Right atrium auricular region (tissue), 2 donors: ENCODE data around the gene NRXN3. TPM values are rescaled to one million over a fixed set of nuclear protein-coding genes. Genes with fewer than 3 reads are reported as not detected.

Experiments used
- DNase-seq: peaks from one replicate; pipeline ENCODE4 v3.0.0-alpha.2; 2019; ENCODE audit warnings: low spot score
- H3K27ac ChIP-seq, 2 donors: fragments of 200-600 bp; sonication (generic); 1 replicate in 1 of 2; 2 replicates in 1 of 2; pipeline ENCODE4 v1.5.1; 2016 to 2019
- H3K27me3 ChIP-seq, 2 donors: fragments of 200-600 bp; sonication (generic); one replicate each; pipeline versions ENCODE4 v1.5.1 to v1.6.0; 2017 to 2019
- H3K36me3 ChIP-seq: fragments of 200-600 bp; sonication (generic); one replicate; pipeline ENCODE4 v1.5.1; 2016
- H3K4me1 ChIP-seq, 2 donors: fragments of 200-600 bp; sonication (generic); one replicate each; pipeline versions ENCODE4 v1.5.1 to v1.6.0; 2017 to 2019
- H3K4me3 ChIP-seq, 2 donors: fragments of 200-600 bp; sonication (generic); 1 replicate in 1 of 2; 2 replicates in 1 of 2; pipeline ENCODE4 v1.5.1; 2017 to 2019; ENCODE audit warnings: mild to moderate bottlenecking in 1 of 2, moderate library complexity in 1 of 2
- H3K9me3 ChIP-seq, 2 donors: fragments of 200-600 bp; sonication (generic); one replicate each; pipeline ENCODE4 v1.5.1; 2019
- total RNA-seq, 2 donors: library from RNA; depleted of rRNA; stranded (reverse); fragments of >200 nt; gene quantifications; one replicate each; pipeline ENCODE4 v1.1.0, GENCODE V29; 2016
- TF ChIP-seq, protein P1 (sequence below), 2 donors: fragments of 200-600 bp; sonication (generic); IDR thresholded peaks; one replicate each; pipeline ENCODE4 v1.5.1; 2019; ENCODE audit warnings: antibody characterized with exemption in 2 of 2

The NRXN3 gene
- total RNA-seq, 2 donors from 2014 or later, result 2.0 to 2.3 TPM

GRCh38 chr14:78829274-78829673 lies 659.1 kb downstream of the NRXN3 start:
- Histone ChIP-seq H3K4me3 (no peak overlapping the region), H3K27ac (no peak overlapping the region), H3K4me1 (no peaks in the 10 kb centered on the region), H3K9me3 (no peaks in the 10 kb centered on the region), H3K27me3 (no peaks in the 10 kb centered on the region), H3K36me3 (no peaks in the 10 kb centered on the region)
- DNase-seq, result no peak
- TF ChIP-seq, protein P1, sequence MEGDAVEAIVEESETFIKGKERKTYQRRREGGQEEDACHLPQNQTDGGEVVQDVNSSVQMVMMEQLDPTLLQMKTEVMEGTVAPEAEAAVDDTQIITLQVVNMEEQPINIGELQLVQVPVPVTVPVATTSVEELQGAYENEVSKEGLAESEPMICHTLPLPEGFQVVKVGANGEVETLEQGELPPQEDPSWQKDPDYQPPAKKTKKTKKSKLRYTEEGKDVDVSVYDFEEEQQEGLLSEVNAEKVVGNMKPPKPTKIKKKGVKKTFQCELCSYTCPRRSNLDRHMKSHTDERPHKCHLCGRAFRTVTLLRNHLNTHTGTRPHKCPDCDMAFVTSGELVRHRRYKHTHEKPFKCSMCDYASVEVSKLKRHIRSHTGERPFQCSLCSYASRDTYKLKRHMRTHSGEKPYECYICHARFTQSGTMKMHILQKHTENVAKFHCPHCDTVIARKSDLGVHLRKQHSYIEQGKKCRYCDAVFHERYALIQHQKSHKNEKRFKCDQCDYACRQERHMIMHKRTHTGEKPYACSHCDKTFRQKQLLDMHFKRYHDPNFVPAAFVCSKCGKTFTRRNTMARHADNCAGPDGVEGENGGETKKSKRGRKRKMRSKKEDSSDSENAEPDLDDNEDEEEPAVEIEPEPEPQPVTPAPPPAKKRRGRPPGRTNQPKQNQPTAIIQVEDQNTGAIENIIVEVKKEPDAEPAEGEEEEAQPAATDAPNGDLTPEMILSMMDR (IDR thresholded peaks at IDR 0.05), result no peak

GRCh38 chr14:78834766-78835451 lies 664.7 kb downstream of the NRXN3 start:
- TF ChIP-seq, protein P1 (IDR thresholded peaks at IDR 0.05), result no peak
- DNase-seq, result no peak
- H3K4me1 ChIP-seq, result no peaks in the 10 kb centered on the region
- no peak overlapping the region for H3K27ac ChIP-seq
- no peaks in the 10 kb centered on the region for H3K9me3 ChIP-seq
- H3K36me3 ChIP-seq, result no peaks in the 10 kb centered on the region
- H3K4me3 ChIP-seq, result no peak overlapping the region
- H3K27me3 ChIP-seq, result no peaks in the 10 kb centered on the region

DNA sequence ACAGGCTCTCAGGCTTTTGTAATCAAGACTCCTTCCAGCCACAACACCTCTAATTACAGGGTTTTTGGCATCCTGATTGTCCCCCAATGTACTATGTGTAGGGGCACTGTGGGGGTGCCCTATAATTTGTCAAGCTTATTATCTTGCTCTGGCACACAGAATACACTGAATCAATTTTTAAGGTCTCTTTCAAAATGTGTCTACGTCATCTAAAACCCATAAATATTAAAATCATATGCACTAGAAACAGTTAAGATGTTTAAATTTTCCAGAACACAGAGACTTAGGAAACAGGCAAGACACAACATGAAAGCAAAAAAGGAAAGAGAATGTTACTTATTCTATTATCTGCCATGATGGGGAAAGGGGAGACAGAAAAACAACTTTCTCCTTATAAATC lies 665.7 kb downstream of the NRXN3 start:
- TF ChIP-seq, protein P1 (IDR thresholded peaks at IDR 0.05), result no peak
- Histone ChIP-seq H3K27ac (no peak overlapping the region), H3K4me1 (no peaks in the 10 kb centered on the region), H3K9me3 (no peaks in the 10 kb centered on the region), H3K27me3 (no peaks in the 10 kb centered on the region), H3K36me3 (no peaks in the 10 kb centered on the region), H3K4me3 (no peak overlapping the region)
- no peak for DNase-seq

- Histone ChIP-seq H3K36me3 (no peaks in the 10 kb centered on the region), H3K4me1 (no peaks in the 10 kb centered on the region), H3K27ac (no peak overlapping the region), H3K27me3 (no peaks in the 10 kb centered on the region), H3K9me3 (no peaks in the 10 kb centered on the region), H3K4me3 (no peak overlapping the region)
- DNase-seq, result no peak
- TF ChIP-seq, protein P1 (IDR thresholded peaks at IDR 0.05), result peak in 1 of 2 donors; percentile 60
These were observed 666.6 kb downstream of the NRXN3 start for GRCh38 chr14:78836777-78837176.

- Histone ChIP-seq H3K27me3 (no peaks in the 10 kb centered on the region), H3K9me3 (no peaks in the 10 kb centered on the region), H3K4me1 (no peaks in the 10 kb centered on the region), H3K4me3 (no peak overlapping the region), H3K36me3 (no peaks in the 10 kb centered on the region), H3K27ac (no peak overlapping the region)
- no peak for DNase-seq
- TF ChIP-seq, protein P1 (IDR thresholded peaks at IDR 0.05), result no peak
These were observed 668.8 kb downstream of the NRXN3 start for GRCh38 chr14:78838959-78839358.

DNA sequence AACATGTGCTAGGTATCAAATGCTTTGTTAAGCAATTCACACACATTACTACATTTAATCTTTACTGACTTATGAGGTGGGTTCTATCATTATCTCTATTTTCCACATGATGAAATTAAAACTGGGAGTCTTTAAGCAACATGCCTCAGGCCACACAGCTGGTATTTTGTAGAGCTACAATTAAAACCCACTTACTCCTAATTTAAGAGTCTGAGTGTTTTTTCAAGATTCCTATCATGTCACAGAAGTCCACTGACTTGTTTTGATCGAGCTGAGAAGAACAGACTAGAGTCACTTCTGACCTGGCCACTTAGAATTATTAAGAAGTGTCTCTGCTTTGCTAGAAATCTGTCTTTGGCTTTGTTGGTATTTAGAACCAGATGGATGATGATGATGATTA lies 670.7 kb downstream of the NRXN3 start:
- Histone ChIP-seq H3K4me1 (no peaks in the 10 kb centered on the region), H3K27ac (no peak overlapping the region), H3K27me3 (no peaks in the 10 kb centered on the region), H3K4me3 (no peak overlapping the region), H3K36me3 (no peaks in the 10 kb centered on the region), H3K9me3 (no peaks in the 10 kb centered on the region)
- no peak for DNase-seq
- TF ChIP-seq, protein P1 (IDR thresholded peaks at IDR 0.05), result no peak
